B cell (primary cell): Measurements from ENCODE around the gene WDR70. TPM values are rescaled to one million over a fixed set of nuclear protein-coding genes. Genes with fewer than 3 reads are reported as not detected.
"Not testable (repeated sequence)": the region's sequence is repeated elsewhere in the genome, so short reads cannot be mapped to it uniquely, and the experiment has no call there.

ENCODE experiments used
- ATAC-seq: fragments of 200-7000 bp; cut with Tn5 transposase; one replicate; pipeline ENCODE4 v1.10.0; 2021; ENCODE audit warnings: low read depth, mild to moderate bottlenecking, moderate number of reproducible peaks, moderate library complexity
- CTCF ChIA-PET: fragments of 350-600 bp; sonication (Branson Sonifier 250); formaldehyde crosslinking; loops from one replicate; lab custom pipeline; 2021; ENCODE audit warnings: antibody characterized with exemption, inconsistent platforms; lab: Charles Lee
- POLR2A ChIA-PET: fragments of 350-600 bp; sonication (Branson Sonifier 250); formaldehyde crosslinking; loops from one replicate; lab custom pipeline; 2021; ENCODE audit warnings: antibody characterized with exemption; lab: Charles Lee
- DNase-seq: peaks from one replicate; pipeline ENCODE4 v3.0.0; 2013
- H2AFZ ChIP-seq: 2 replicates; pipeline ENCODE4 v1.6.1; 2012; ENCODE audit warnings: mild to moderate bottlenecking, low read depth, low read length; ENCODE audit not compliant: insufficient read depth, poor library complexity, severe bottlenecking
- H3K27ac ChIP-seq, 2 donors: 1 replicate in 1 of 2; 2 replicates in 1 of 2; pipeline ENCODE4 v1.5.1; 2012 to 2013; ENCODE audit warnings: low read length in 2 of 2, mild to moderate bottlenecking in 2 of 2, moderate library complexity in 1 of 2
- H3K27me3 ChIP-seq, 4 experiments: fragments of 200-600 bp in 1 of 4; sonication (generic) in 1 of 4; replicated peaks in 1 of 4; 1 replicate in 2 of 4; 2 replicates in 2 of 4; pipeline versions ENCODE4 v1.6.1 to v1.7.0; 2013 to 2016; ENCODE audit warnings: low read length in 3 of 4, mild to moderate bottlenecking in 2 of 4, mixed read lengths in 1 of 4, moderate library complexity in 1 of 4; ENCODE audit not compliant: insufficient read depth in 4 of 4, control insufficient read depth in 3 of 4; ENCODE audit errors: control extremely low read depth in 1 of 4
- H3K36me3 ChIP-seq, 2 experiments: replicated peaks in 1 of 2; 1 replicate in 1 of 2; 2 replicates in 1 of 2; pipeline versions ENCODE4 v1.6.1 to v1.7.1; 2013; ENCODE audit warnings: low read length in 1 of 2; ENCODE audit not compliant: insufficient read depth in 2 of 2, control insufficient read depth in 1 of 2; ENCODE audit errors: control extremely low read depth in 1 of 2, extremely low read depth in 1 of 2
- H3K4me1 ChIP-seq, 2 donors: fragments of 200-600 bp in 1 of 2; sonication (generic) in 1 of 2; 1 replicate in 1 of 2; 2 replicates in 1 of 2; pipeline versions ENCODE4 v1.5.1 to v1.6.1; 2013 to 2017; ENCODE audit warnings: low read length in 2 of 2; ENCODE audit not compliant: control insufficient read depth in 2 of 2, insufficient read depth in 2 of 2
- H3K4me2 ChIP-seq: replicated peaks from 2 replicates; pipeline ENCODE3; 2012; ENCODE audit warnings: mild to moderate bottlenecking, low read depth, low read length; ENCODE audit not compliant: poor library complexity, severe bottlenecking
- H3K4me3 ChIP-seq, 5 experiments: fragments of 200-600 bp in 1 of 5; sonication (generic) in 1 of 5; 1 replicate in 3 of 5; 2 replicates in 2 of 5; pipeline versions ENCODE4 v1.5.1 to v1.7.0; 2011 to 2016; ENCODE audit warnings: low read length in 4 of 5, mild to moderate bottlenecking in 4 of 5, low read depth in 2 of 5, control low read depth in 1 of 5, moderate library complexity in 1 of 5; ENCODE audit not compliant: insufficient read depth in 1 of 5; ENCODE audit errors: control extremely low read depth in 1 of 5, extremely low read depth in 1 of 5
- H3K79me2 ChIP-seq: fragments of 200-600 bp; sonication (generic); one replicate; pipeline ENCODE4 v1.6.0; 2016; ENCODE audit warnings: low read length; ENCODE audit not compliant: control insufficient read depth, insufficient read depth
- H3K9ac ChIP-seq: fragments of 200-600 bp; sonication (generic); 2 replicates; pipeline ENCODE4 v1.6.1; 2017; ENCODE audit warnings: mild to moderate bottlenecking, low read length, moderate library complexity
- H3K9me3 ChIP-seq, 3 donors: one replicate each; pipeline versions ENCODE4 v1.6.1 to v1.7.1; 2013; ENCODE audit warnings: low read length in 2 of 3; ENCODE audit not compliant: control insufficient read depth in 2 of 3, insufficient read depth in 1 of 3; ENCODE audit errors: control extremely low read depth in 1 of 3
- H4K20me1 ChIP-seq: 2 replicates; pipeline ENCODE4 v1.6.0; 2012; ENCODE audit warnings: mild to moderate bottlenecking, low read length; ENCODE audit not compliant: insufficient read depth, control insufficient read depth, poor library complexity, severe bottlenecking
- H3K27ac Mint-ChIP-seq: one replicate; pipeline ENCODE4 v1.8.0; 2021; ENCODE audit warnings: mixed read lengths
- H3K27me3 Mint-ChIP-seq: one replicate; pipeline ENCODE4 v1.8.0; 2021; ENCODE audit warnings: mixed read lengths
- H3K4me1 Mint-ChIP-seq: one replicate; pipeline ENCODE4 v1.8.0; 2021; ENCODE audit warnings: mixed read lengths
- H3K4me3 Mint-ChIP-seq: one replicate; pipeline ENCODE4 v1.8.0; 2021; ENCODE audit warnings: mixed read lengths
- H3K9me3 Mint-ChIP-seq: one replicate; pipeline ENCODE4 v1.8.0; 2022; ENCODE audit warnings: mixed read lengths; ENCODE audit not compliant: insufficient read depth
- CTCF ChIP-seq: fragments of 200-600 bp; IDR thresholded peaks from one replicate; pipeline ENCODE4 v1.8.0; 2022; ENCODE audit warnings: antibody characterized with exemption, mild to moderate bottlenecking
- EZH2 ChIP-seq: IDR thresholded peaks from 2 replicates; pipeline ENCODE4 v1.6.1; 2012; ENCODE audit warnings: borderline replicate concordance, low read depth, mild to moderate bottlenecking, moderate library complexity, low read length; ENCODE audit not compliant: insufficient read depth, poor library complexity, severe bottlenecking
- WGBS: methylation state at CpG from one replicate; pipeline ENCODE4 v1.1.5; 2013; ENCODE audit warnings: missing lambda C conversion rate; ENCODE audit not compliant: insufficient coverage; 5-methylcytosine and 5-hydroxymethylcytosine counted together
- intact Hi-C: fragments of 100-400 bp; cut with micrococcal nuclease; formaldehyde crosslinking; loops from one replicate; pipeline ENCODE4 v1.10.0; 2022
- polyA plus RNA-seq: library from polyadenylated mRNA; depleted of rRNA; stranded (reverse); fragments of >200 nt; gene quantifications from 2 replicates; pipeline ENCODE4 v1.2.3, GENCODE V29; 2012
- total RNA-seq, 2 donors: library from RNA; stranded (reverse); fragments of 120-200 nt in 1 of 2; gene quantifications; 1 replicate in 1 of 2; 2 replicates in 1 of 2; pipeline versions ENCODE4 v1.2.3 to v1.2.4, GENCODE V29; 2013 to 2022

The WDR70 gene
- total and polyA plus RNA-seq, 2 donors (not counting 1 experiment from before 2014, with no cell fraction given), result 12.8 to 46.8 TPM

DNA sequence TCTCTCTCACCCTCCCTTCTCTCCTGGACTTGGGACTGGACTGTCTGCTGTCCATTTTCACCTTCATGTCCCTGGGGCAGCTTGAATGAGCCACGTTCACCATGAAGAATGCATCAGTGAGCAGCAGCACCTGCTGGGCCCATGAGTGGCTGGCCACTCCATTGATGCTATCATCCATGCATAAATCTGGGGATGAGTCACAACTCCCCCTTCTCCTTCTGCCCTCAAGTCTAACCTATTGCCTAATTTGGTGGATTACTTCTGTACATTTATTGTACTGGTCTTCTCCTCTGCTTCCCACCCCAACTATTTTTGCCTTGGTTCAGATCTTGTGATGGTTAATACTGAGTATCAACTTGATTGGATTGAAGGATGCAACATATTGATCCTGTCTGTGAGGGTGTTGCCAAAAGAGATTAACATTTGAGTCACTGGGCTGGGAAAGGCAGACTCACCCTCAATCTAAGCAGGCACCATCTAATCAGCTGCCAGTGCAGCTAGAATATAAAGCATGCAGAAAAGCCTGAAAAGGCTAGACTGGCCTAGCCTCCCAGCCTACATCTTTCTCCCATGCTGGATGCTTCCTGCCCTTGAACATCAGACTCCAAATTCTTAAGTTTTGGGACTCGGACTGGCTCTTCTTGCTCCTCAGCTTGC, 414.0 kb downstream of the WDR70 start:
- Mint-ChIP-seq H3K4me1 (no peaks in the 10 kb centered on the region), H3K27ac (no peak overlapping the region), H3K9me3 (peaks cover 17% of the 10 kb centered on the region), H3K4me3 (no peak overlapping the region), H3K27me3 (peaks cover 7% of the 10 kb centered on the region)
- CTCF ChIA-PET, result no interaction called here
- no peak overlapping the region for H3K4me3 ChIP-seq
- no peaks in the 10 kb centered on the region for H3K4me1 ChIP-seq
- H3K9ac ChIP-seq, result no peak overlapping the region
- H3K36me3 ChIP-seq, result no peaks in the 10 kb centered on the region
- TF ChIP-seq CTCF (no peak), EZH2 (no peak)
- H3K9me3 ChIP-seq, result peaks cover 0 to 18% (median 0%) of the 10 kb centered on the region in 3 donors
- POLR2A ChIA-PET, result no interaction called here
- DNase-seq (no peak), ATAC-seq (no peak)
- H3K4me2 ChIP-seq, result no peak overlapping the region
- H2AFZ ChIP-seq, result no peak overlapping the region
- 75% methylated on average over 1 of the region's 2 CpGs for WGBS
- no peaks in the 10 kb centered on the region for H3K79me2 ChIP-seq
- H3K27me3 ChIP-seq, result no peaks in the 10 kb centered on the region
- intact Hi-C loops, result no loop called here
- no peaks in the 10 kb centered on the region for H4K20me1 ChIP-seq
- H3K27ac ChIP-seq, result no peak overlapping the region

DNA sequence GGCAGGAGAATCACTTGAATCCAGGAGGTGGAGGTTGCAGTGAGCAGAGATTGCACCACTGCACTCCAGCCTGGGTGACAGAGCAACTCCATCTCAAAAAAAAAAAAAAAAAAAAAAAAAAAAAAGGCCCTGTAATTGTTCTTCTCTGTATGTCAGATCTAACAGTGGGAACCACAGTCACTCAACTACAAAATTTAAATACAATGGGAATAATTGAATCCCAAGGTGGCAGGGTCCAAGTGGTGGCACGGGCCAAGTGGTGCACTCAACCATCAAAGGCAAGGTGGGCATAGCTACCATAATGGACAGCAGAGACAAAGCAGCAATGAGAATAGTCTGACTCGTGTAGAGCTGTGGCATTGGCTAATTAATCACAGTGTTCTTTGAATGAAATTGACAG, 416.2 kb downstream of the WDR70 start:
- H3K4me3 ChIP-seq, H3K27ac ChIP-seq, POLR2A ChIA-PET, H3K9ac ChIP-seq, H3K4me1 ChIP-seq, DNase-seq, H2AFZ ChIP-seq, H4K20me1 ChIP-seq, H3K27ac Mint-ChIP-seq, CTCF ChIA-PET, H3K4me3 Mint-ChIP-seq, H3K36me3 ChIP-seq, H3K4me1 Mint-ChIP-seq, H3K27me3 Mint-ChIP-seq, ATAC-seq, H3K27me3 ChIP-seq, H3K79me2 ChIP-seq, intact Hi-C loops, H3K4me2 ChIP-seq: not testable (repeated sequence)
- H3K9me3 ChIP-seq, result peaks cover 0 to 18% (median 0%) of the 10 kb centered on the region in 3 donors
- 71% methylated on average over 1 of the region's 2 CpGs for WGBS
- peaks cover 17% of the 10 kb centered on the region for H3K9me3 Mint-ChIP-seq

- H3K4me2 ChIP-seq, CTCF ChIA-PET, ATAC-seq, H3K4me1 Mint-ChIP-seq, H3K27ac ChIP-seq, H3K9ac ChIP-seq, H3K4me3 ChIP-seq, H3K27me3 ChIP-seq, H4K20me1 ChIP-seq, POLR2A ChIA-PET, H3K27ac Mint-ChIP-seq, H3K4me1 ChIP-seq, intact Hi-C loops, H2AFZ ChIP-seq, H3K79me2 ChIP-seq, DNase-seq, H3K4me3 Mint-ChIP-seq, H3K27me3 Mint-ChIP-seq, H3K36me3 ChIP-seq: not testable (repeated sequence)
- peaks cover 17% of the 10 kb centered on the region for H3K9me3 Mint-ChIP-seq
- H3K9me3 ChIP-seq, result peaks cover 0 to 18% (median 0%) of the 10 kb centered on the region in 3 donors
- 100% methylated on average over 1 of the region's 1 CpG for WGBS
Observed at GRCh38 chr5:37796435-37796834, 417.3 kb downstream of the WDR70 start.
